Measurements from ENCODE around the gene HIGD1C.
"Not testable (repeated sequence)": the region's sequence is repeated elsewhere in the genome, so short reads cannot be mapped to it uniquely, and the experiment has no call there.

HIGD1C gene

DNA sequence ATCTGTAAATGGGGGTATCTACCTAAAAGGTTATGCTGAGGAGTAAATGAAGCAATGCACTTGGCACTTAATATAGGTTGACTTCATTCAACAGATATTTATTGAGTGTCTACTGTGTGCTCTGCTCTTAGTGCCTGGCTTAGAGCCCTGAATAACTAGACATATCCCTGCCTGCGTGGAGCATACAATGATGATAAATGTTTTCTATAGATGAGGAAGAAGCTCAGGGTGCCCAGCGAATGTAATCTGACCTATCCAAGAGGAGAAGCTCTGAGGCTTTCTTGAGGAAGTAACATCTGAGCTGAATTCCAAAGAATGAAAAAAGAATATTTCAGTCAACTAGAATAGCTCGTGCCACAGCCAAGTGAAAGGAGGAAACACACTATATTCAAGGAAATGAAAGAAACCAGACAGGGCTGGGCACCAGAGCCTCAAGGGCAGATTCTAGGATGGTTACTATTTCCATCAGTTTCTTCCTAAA is 17.9 kb upstream of the HIGD1C start:
- no peak for DNase-seq

DNA sequence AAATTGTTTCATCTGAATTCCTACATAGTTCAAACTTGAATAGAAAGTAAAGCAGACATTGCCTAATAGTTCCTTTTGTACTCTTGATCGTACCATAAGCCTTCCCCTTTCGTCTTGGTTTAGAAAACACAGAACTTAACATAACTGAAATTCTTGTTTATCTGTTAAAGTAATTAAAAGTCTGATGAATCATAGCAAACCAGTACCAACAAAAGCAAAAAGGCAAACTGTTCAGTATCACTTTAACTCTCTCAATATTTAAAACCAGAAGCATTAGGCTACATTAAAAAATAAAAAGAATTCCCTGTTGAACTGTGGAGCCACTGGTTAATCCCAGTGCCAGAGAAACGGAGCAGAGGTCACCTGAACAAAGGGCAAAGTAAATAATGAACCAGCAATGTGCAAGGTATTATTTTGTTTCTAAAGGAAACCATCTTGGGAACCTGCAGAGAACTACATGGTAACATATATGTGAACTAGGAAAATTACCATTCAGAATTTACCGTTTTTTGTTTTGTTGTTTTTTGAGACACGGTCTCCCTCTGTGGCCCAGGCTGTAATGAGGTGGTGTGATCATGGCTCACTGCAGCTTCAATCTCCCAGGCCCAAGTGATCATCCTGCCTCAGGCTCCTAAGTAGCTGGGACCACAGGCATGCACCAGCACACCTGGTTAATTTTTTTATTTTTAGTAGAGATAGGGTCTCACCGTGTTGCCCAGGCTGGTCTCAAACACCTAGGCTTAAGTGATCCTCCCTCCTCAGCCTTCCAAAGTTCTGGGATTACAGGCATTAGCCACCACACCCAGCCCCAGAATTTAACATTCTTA is 17.1 kb upstream of the HIGD1C start:
- no peak for DNase-seq

DNA sequence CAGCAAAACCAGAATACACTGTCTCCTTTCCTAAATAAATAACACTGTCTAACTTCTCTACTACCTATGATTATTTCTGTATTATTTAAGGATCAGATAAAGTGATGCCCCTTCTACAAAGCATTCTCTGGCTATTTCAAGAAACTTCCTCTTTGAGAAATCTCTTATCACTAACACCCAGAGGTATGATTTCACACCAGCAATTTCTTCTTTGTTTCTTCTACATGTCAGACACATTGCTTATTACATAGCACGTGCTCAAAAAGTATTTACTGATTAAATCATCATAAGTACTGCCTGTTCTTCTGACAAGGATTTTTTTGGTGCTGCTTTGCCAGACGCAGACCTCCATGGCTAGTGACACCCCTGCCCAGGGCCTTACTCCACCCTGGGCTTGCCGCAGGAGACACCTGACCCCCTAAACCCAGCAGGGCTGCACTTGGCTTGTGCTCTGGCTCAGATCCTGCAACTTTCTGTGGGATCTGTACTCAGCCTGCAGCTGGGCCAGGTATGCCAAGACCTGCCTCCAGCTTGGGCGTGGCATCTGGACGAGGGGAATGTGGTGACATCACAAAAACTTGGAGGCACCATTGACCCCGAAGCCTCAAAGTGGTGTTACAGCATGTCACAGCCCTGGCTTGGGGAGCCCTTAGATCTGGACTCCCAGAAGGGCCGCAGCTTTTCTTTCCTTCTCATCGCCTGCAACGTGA is 15.4 kb upstream of the HIGD1C start:
- DNase-seq = no peak

DNA sequence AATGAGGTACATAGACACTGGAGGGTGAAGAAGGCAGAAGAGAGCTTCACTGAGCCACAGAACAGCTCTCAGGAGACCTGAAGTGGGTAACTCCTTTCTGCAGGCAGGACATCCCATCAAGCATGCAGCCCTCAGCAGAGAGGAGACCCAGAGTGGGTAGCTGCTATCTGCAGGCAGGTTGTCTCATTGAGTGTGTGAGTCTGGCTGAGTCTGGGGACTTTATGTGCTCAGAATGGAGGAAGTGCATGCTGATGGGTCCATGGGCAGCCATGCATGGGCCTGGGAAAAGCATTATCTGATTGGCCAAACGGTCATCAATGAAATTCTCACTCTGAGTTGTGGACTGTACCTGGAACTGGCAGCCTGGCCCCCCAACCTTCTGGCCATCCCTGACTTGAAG is 14.7 kb upstream of the HIGD1C start:
- DNase-seq = no peak

DNA sequence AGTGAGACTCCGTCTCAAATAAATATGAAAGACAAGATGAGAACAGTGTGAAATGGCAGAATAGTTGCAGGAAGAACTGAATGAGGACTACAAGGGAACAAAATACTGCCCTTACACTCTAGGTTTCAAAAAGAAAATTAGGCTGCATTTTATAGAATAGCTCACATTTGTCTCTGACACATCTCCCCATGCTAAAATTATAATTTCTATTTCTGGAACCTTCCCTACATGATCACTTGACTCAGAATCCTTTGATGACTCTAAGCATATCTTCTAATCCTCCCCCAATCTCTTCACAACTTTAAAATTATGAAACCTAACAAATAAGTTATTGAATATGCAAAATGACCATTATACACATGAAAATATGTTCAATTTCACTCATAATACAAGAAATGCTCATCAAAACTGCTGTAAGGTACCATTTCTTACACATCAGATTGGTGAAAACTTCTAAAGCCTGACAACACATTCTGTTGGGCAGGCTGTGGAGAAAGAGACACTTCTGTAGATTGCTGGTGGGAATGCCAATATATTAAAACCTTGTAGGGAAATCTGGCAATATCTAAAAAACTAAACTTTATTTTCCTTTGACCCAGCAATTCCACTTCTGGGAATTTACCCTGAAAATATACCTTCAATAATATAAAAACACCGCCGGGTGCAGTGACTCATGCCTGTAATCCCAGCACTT is 4.3 kb upstream of the HIGD1C start:
- DNase-seq = no peak

DNA sequence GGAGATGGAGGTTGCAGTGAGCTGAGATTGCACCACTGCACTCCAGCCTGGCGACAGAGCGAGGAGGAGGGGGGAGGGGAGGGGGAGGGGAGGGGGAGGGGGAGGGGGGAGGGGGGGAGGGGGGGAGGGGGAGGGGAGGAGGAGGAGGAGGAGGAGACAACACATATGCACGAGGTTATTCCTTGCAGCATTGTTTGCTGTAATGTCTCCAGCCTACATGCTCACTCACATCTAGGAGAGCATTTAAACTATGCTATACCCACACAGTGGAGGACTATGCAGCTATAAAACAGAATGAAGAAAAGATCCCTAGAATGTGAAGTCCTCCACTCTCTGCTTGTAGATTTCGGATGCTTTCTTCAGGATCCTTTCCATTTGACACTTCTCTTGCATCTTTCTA is 3.5 kb upstream of the HIGD1C start:
- DNase-seq = no peak

DNA sequence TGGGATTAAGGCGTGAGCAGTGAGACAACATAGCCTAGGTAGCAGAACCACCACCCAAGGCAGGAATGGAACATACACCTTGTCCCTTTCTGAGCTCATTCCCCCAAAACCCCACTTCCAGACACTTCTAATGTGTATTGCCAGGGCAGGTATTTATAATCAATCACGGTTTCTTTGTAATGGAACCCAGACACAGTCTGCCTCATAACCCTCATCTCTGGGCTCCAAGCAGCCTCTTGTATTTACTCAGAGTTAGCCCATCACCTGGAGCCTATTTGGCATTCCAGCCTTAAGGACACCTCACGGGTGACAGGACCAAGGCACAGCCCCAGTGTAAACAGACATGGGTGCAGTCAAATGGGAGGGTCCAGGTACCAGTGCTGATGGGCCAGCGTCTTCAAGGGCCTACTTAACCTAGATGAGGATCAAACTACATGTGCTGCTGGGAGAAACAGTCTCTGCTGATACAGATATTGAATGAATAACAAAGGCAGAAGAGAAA is 2.5 kb upstream of the HIGD1C start:
- no peak for DNase-seq

DNA sequence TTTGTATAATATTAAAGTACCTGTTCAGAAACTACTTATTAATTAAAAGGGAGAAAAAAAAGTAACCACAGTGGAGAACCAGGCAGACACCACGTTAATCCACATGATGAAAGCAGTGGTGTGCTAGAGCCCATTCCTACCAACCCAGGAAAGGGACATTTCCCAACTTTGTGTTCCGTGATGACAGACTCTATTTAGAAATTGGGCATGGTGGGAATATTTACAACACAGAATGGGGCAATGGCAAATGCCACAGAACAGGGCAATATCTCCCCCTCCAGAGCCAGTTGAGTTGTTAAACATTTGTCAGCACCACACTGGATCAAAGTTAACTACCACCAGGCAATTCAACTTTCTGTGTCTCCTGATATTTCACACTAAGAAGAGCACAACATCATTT is 1.2 kb upstream of the HIGD1C start:
- DNase-seq = no peak

DNA sequence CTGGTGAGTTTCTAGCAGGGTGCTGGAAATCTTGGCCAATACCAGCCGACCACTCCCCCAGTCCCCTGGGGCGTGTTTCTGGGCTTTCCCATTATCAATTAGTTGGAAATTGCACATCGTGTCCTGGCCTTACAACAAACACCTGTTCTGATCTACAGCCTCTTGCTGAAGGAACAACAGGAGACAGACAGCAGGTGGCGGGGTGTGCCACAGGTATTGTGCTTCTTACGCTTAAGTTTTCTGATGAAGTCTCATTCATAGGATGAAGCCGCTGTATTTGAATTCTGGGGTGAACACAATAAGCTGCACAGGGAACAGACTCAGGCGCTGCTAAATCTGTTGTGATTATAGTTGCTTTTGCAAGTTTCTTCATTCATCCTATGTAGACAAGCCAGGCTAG is 703 bp downstream of the HIGD1C start:
- DNase-seq = no peak

DNA sequence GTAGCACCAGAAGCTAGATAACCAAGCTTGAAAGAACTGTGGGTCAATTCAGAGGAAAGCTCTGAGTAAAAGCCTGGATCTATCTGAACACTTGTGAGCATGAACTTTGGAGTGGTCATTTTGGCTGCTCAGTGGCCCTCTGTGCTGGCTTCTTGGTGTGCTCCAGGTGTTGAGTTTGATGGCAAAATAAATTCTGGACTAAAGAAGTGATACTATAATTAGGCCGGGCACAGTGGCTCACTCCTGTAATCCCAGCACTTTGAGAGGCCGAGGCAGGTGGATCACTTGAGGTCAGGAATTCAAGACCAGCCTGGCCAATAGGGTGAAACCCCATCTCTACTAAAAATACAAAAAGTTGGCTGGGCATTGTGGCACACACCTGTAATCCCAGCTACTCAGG is 2.4 kb downstream of the HIGD1C start:
- not testable (repeated sequence) for DNase-seq

DNA sequence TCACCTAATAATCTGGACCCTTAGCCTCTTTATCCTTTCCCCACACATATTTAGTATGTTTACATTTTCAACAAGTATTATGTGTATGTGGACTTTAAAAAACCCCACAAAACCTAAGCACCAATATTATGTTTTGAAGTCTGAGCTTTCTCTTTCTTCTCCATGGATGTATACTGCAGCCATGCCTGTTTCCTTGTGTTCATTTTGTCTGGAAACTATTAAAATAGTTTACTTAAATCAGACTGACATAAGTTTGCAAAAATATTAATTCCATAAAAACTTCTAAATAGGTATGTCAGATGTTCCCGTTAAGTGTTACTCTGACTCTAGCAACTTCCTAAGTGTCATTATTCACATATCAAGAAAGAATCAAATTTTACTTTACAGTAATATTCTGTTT is 2.9 kb downstream of the HIGD1C start:
- DNase-seq = no peak

DNA sequence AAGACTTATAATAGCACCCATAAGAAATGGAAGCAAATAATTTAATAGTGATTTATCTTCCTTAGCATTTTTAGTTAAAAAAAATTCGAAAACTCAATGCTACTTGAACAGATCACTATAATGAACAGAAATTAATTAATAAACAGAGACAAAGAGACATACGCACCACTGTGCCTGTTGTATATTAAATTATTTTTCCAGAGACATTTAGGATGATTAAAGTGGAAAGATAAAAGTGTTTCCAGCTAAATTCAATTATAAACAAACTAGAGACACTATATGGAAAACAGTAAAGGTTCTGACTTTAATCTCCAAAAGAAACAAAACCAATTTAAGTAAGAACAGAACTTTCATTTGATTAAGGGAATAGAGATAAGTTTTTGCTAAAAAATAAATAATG is 3.4 kb downstream of the HIGD1C start:
- no peak for DNase-seq

DNA sequence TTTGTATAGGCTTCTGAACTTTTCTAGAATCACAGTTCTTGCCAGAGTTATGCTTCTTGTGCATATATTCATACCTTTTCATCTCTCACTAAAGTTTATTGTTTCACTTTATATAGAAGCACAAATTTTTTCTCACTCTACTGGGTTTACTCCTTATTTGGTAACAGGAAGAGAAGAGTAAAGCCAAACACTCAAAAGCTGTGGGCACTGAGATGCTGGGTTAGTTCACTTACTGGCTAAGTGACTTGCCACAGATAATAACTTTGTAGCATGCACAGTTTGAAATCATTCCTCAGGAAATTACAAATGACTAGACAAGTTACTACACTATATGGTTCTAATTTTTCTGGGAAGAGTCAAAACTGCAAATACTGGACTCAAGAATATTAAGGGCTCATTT is 7.8 kb downstream of the HIGD1C start:
- no peak for DNase-seq

DNA sequence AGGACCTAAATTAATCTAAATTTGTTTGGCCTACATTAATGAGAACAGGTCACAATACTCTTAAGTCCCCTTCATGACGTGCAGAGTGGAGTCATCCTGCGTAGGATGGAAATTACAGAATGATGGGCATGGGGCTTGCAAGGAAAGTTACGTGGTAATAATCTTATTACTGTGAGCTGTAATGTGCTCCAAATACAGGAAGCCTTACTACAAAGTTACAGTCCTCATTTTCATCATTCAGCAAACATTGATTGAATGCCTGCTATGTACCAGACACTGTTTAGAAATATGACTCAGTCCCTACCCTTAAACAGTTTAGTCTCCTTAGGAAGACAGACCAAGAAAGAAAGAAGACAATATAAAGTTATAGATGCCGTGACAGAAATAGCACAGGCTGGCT is 9.4 kb downstream of the HIGD1C start:
- DNase-seq = no peak

DNA sequence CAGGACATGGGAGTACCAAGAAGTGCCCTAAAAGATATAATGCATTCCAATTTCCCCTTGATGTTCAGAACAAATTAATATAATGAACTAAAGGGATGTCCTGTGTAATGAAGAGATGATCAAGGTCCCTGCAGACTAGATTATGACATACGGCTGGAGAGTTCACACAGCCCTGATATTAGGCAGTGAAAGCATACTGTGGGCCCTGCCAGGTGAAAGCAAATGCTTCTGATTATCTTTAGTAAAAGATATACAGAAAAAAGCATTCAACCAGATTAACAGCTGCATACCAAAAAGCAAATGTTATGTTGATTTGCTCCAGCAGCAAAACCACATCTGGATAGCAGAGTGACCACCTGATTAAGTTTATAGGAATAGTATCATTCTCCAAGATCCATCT is 12.1 kb downstream of the HIGD1C start:
- DNase-seq = no peak

DNA sequence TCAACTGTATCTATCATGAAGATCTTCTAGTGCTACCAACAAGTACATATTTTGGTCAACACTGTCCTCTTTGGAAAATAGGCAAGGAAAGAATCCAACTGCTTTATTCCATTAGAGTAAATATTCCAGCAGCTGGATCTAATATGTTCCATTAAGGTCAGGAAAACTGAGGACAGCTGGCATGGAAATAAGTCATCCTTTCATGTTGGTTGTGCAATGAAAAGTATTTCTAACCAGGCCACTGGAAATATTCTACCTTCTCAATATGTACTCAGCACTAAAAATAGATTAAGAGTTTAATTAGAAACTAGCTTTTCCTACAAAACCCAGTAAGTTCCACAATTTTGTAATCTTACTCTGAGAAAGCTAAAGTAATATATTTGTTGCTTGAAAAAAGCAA is 19.6 kb downstream of the HIGD1C start:
- no peak for DNase-seq

DNA sequence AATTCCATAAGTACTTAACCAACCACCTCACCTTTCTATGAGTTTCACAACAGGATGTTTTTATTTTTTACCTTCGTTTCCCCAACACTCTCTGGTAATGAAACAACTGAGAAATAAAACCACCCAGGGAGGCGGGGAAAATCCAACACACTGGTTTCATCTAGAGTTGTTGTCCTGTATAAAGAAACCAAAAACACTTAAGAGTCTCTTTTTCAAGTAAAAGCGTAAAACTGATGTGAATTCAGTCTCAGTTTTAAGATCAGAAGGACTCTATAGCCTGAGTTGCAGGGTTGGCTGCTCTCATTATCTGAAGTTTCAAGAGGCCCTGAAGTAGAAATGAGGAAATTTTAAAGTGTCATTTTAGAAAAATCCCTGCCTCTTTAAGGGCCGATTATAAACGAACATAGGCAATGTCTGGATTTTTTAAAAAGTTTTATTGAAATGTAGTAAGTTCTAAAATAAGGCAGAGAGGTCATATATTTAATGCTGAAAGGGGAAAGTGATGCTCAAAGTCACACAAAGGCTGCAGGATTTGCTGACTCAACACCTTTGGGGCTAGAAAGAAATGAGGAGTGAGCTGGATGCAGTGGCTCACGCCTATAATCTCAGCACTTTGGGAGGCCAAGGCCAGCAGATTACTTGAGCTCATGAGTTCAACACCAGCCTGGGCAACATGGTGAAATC is 27.2 kb downstream of the HIGD1C start:
- DNase-seq = peak; percentile 43

DNA sequence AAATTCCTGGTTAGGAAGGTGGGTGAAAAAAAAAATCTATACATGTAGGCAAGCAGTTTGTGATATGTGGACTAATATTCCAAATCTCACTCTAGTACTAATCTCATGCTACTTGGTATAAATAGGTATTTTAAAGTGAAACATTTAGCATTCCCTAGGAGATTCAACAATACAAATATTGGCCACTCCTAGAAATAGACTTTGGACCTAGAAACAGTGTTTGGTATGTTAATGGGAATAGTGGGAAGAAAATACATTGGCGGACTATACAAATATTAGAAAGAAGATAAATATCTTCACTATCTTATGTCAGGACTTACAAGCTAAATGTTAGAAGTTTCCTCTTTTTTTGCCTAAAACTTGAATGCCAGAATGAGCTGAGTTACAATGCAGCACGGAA is 28.2 kb downstream of the HIGD1C start:
- DNase-seq = no peak

DNA sequence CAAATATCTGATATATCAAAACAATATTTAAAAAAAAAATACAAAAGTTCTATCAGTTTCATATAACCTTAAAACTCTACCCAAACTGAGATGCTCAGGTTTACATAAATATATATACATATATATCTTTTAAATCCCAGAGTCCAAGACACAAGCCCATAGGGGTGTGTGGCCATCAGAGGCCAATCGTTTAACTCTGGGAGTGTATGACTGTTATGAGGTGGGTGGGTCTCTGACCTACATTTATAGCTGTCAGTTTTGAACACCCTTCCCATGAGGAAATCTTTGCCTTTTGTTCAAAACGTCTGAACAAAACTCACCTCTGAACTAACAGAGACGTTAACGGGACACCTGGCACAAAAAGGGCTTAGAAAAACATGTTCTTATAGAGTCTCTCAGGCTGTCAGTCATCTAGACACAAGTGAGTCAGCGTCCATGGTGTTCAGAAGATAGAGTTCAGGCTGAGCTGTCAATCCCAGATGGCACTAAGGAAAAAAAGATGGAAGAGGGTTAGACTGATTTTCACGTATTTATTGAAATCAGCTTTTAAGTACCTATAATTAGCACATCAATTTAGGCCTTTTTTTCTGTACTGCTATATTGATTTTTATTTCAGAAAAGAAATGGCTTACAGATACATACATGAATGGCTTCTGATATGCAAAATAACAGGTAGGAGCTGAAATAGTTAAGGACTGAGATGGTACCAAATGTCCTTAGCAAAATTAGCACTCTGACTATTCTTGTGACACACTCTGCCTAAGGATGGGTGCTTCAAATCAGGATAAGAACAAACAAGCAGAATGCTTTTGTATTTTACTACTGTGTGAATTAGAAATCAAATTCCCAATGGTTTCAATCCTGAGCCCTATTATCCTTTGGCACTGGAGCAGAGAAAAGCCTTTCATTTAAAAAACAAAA is 29.2 kb downstream of the HIGD1C start:
- DNase-seq = no peak

DNA sequence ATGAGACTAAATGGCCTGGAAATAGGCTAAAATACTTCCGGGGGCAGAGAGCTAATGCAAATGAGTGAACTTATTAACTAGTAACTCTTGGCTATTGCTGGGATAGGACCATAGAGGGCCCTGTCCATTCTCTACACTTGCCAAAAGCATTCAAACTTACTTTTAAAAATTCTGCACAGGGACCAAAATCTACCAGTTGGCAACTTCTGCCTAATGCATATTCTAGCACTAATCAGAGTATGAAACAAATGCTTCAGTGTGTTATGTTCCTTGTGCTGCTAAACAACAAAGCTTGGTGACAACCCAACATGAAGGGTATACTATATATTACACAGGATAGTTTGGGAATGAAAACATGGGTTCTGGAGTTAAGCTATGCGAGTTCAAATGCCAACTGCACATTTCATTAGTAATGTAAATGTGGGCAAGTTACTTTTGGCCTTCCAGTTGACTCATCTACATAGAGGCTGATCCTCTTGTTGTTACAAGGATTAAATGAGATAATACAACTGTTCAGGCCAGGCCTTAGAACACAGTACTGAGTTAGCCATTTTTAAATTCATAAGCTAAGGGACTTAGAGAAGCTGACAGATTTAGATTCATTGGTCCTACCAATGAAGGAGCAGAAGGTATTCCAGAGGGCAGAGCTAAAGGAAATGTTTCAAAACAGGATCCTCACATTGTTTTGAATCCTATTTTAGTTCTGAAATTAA is 32.4 kb downstream of the HIGD1C start:
- DNase-seq = no peak

DNA sequence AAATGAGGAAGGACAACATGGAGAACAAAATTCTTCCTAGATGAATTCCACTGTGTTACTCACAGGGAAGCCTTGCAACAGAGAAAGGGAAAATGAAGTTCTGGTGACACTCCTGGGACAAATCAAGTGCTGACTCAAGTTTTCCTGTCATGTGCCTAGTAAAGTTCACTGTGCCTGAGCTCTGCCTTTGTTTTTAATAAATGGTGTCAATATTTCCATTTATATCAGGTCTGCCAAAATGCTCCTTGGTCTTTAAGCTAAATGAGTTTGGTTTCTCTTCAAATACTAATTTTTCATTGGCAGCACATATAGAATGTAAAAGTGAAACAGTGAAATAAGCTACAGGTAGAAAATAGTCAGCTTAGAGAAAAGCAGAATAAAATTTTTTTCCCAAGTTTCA is 33.0 kb downstream of the HIGD1C start:
- DNase-seq = no peak

Data from stimulated activated CD8-positive, alpha-beta memory T cell treated with anti-CD3 and anti-CD28 coated beads, Interleukin-4, amount 100 ng/mL, for 48 hours (primary cell).